GM19025 (cell line): Measurements from ENCODE around the gene MIER1.
A peak's percentile ranks its signal among the peaks of the same experiment; 100 is the strongest.
"Not testable (repeated sequence)": the region's sequence is repeated elsewhere in the genome, so short reads cannot be mapped to it uniquely, and the experiment has no call there.

Experiments used
- ATAC-seq: cut with Tn5 transposase; IDR thresholded peaks from one replicate; pipeline ENCODE4 v1.9.1; 2021; ENCODE audit warnings: mild to moderate bottlenecking, low read depth, moderate library complexity; ENCODE audit not compliant: unreplicated experiment

Gene MIER1

GRCh38 chr1:66937529-66938234 is 12.9 kb downstream of the MIER1 start:
- no peak for ATAC-seq

- ATAC-seq: no peak
These were observed 13.8 kb downstream of the MIER1 start for GRCh38 chr1:66938613-66939012.

GRCh38 chr1:66940981-66941380 is 16.2 kb downstream of the MIER1 start:
- no peak for ATAC-seq

- ATAC-seq: no peak
These were observed 18.7 kb downstream of the MIER1 start for GRCh38 chr1:66943361-66943969.

GRCh38 chr1:66944330-66945274 is 19.8 kb downstream of the MIER1 start:
- ATAC-seq: no peak

GRCh38 chr1:66945316-66945715 is 20.5 kb downstream of the MIER1 start:
- ATAC-seq: no peak

- no peak for ATAC-seq
These were observed 22.5 kb downstream of the MIER1 start for GRCh38 chr1:66947267-66947666.

- no peak for ATAC-seq
These were observed 26.7 kb downstream of the MIER1 start for GRCh38 chr1:66951513-66951912.

- peak; percentile 69 for ATAC-seq
These were observed 29.4 kb downstream of the MIER1 start for GRCh38 chr1:66954208-66954607.

GRCh38 chr1:66957938-66958337 is 33.1 kb downstream of the MIER1 start:
- no peak for ATAC-seq

- not testable (repeated sequence) for ATAC-seq
These were observed 41.5 kb downstream of the MIER1 start for GRCh38 chr1:66966188-66966873.

GRCh38 chr1:66968574-66968973 is 43.8 kb downstream of the MIER1 start:
- no peak for ATAC-seq

GRCh38 chr1:66978201-66978600 is 53.4 kb downstream of the MIER1 start:
- ATAC-seq: no peak

- ATAC-seq: not testable (repeated sequence)
These were observed 54.8 kb downstream of the MIER1 start for GRCh38 chr1:66979621-66980020.

- ATAC-seq: no peak
These were observed 56.1 kb downstream of the MIER1 start for GRCh38 chr1:66980745-66981367.

- ATAC-seq: no peak
These were observed 56.9 kb downstream of the MIER1 start for GRCh38 chr1:66981679-66982078.

- peak; percentile 67 for ATAC-seq
These were observed 57.9 kb downstream of the MIER1 start for GRCh38 chr1:66982561-66983260.

GRCh38 chr1:66984491-66984890 is 59.7 kb downstream of the MIER1 start:
- peak; percentile 66 for ATAC-seq

- ATAC-seq: no peak
These were observed 61.0 kb downstream of the MIER1 start for GRCh38 chr1:66985835-66986234.

GRCh38 chr1:66993076-66993475 is 68.3 kb downstream of the MIER1 start:
- no peak for ATAC-seq
